Hematopoietic multipotent progenitor cell treated with erythropoietin and hydrocortisone succinate and interleukin-3 and kit ligand, for 17 days (in vitro differentiated cells): Measurements from ENCODE around the gene MT1B.
"Not testable (repeated sequence)": the region's sequence is repeated elsewhere in the genome, so short reads cannot be mapped to it uniquely, and the experiment has no call there.

Source experiments
- DNase-seq: peaks from one replicate; pipeline ENCODE4 v3.0.0-alpha.2; 2015; ENCODE audit warnings: low spot score

The MT1B gene

GRCh38 chr16:56637814-56638750 lies 13.6 kb upstream of the MT1B start, which contains the start of gene MT1A:
Gene MT1A (plus strand): TSS chr16:56638666. CDS start chr16:56638739, 73 bp downstream.
- no peak for DNase-seq

GRCh38 chr16:56639045-56639444 lies 12.6 kb upstream of the MT1B start:
- no peak for DNase-seq

- no peak for DNase-seq
These were observed 11.6 kb upstream of the MT1B start for GRCh38 chr16:56640076-56640475.

GRCh38 chr16:56641166-56641565 lies 10.5 kb upstream of the MT1B start:
- DNase-seq: no peak

- DNase-seq: peak; percentile 27
These were observed 8.5 kb upstream of the MT1B start for GRCh38 chr16:56643080-56643778.

GRCh38 chr16:56643833-56644232 lies 7.9 kb upstream of the MT1B start:
- no peak for DNase-seq

- no peak for DNase-seq
These were observed 6.4 kb upstream of the MT1B start for GRCh38 chr16:56645311-56645710.

GRCh38 chr16:56645838-56646237 lies 5.8 kb upstream of the MT1B start:
- no peak for DNase-seq

- no peak for DNase-seq
These were observed 3.9 kb upstream of the MT1B start for GRCh38 chr16:56647641-56648431.

GRCh38 chr16:56649271-56649670 lies 2.4 kb upstream of the MT1B start:
- no peak for DNase-seq

GRCh38 chr16:56649820-56650219 lies 1.9 kb upstream of the MT1B start:
- DNase-seq: no peak

GRCh38 chr16:56652600-56652999 lies 914 bp downstream of the MT1B start:
- no peak for DNase-seq

GRCh38 chr16:56653218-56653617 lies 1.5 kb downstream of the MT1B start:
- no peak for DNase-seq

GRCh38 chr16:56657555-56658326 lies 6.1 kb downstream of the MT1B start, which contains the start of gene MT1F:
Gene MT1F (plus strand): TSS chr16:56657959. CDS start chr16:56658059, 100 bp downstream.
- DNase-seq: no peak

- no peak for DNase-seq
These were observed 6.7 kb downstream of the MT1B start for GRCh38 chr16:56658327-56658875.

GRCh38 chr16:56662357-56663354 lies 11.0 kb downstream of the MT1B start:
- DNase-seq: no peak

GRCh38 chr16:56664506-56664905 lies 12.8 kb downstream of the MT1B start:
- no peak for DNase-seq

GRCh38 chr16:56665286-56666261 lies 13.9 kb downstream of the MT1B start:
- DNase-seq: not testable (repeated sequence)
